Breast epithelium (tissue), 4 donors: ENCODE results near the gene PDE6H. TPM values are rescaled to one million over a fixed set of nuclear protein-coding genes. Genes with fewer than 3 reads are reported as not detected.

ENCODE experiments used
- DNase-seq, 2 donors: peaks; one replicate each; pipeline ENCODE4 v3.0.0-alpha.2; 2019; ENCODE audit warnings: low spot score in 2 of 2
- H3K27ac ChIP-seq, 2 donors: fragments of 200-600 bp; sonication (generic) in 1 of 2; one replicate each; pipeline ENCODE4 v1.5.1; 2016 to 2019; ENCODE audit warnings: mild to moderate bottlenecking in 1 of 2
- H3K27me3 ChIP-seq, 2 donors: fragments of 200-600 bp; sonication (generic) in 1 of 2; one replicate each; pipeline versions ENCODE4 v1.5.1 to v1.6.0; 2017 to 2019; ENCODE audit warnings: control low read depth in 1 of 2, mild to moderate bottlenecking in 1 of 2
- H3K36me3 ChIP-seq: fragments of 200-600 bp; one replicate; pipeline ENCODE4 v1.5.1; 2019
- H3K4me1 ChIP-seq, 2 donors: fragments of 200-600 bp; sonication (generic); one replicate each; pipeline ENCODE4 v1.5.1; 2016 to 2019; ENCODE audit warnings: control low read depth in 1 of 2
- H3K4me3 ChIP-seq, 3 donors: fragments of 200-600 bp; sonication (generic); 1 replicate in 2 of 3; 2 replicates in 1 of 3; pipeline ENCODE4 v1.5.1; 2016 to 2019; ENCODE audit warnings: mild to moderate bottlenecking in 3 of 3, moderate library complexity in 2 of 3
- H3K9me3 ChIP-seq, 2 donors: fragments of 200-600 bp; sonication (generic) in 1 of 2; one replicate each; pipeline ENCODE4 v1.5.1; 2016 to 2019; ENCODE audit warnings: control low read depth in 1 of 2
- CTCF ChIP-seq, 3 donors: fragments of 450-650 bp; IDR thresholded peaks; one replicate each; pipeline ENCODE4 v1.5.1; 2016 to 2017; ENCODE audit warnings: antibody characterized with exemption in 3 of 3, mild to moderate bottlenecking in 3 of 3, moderate library complexity in 3 of 3
- POLR2A ChIP-seq: fragments of 450-650 bp; IDR thresholded peaks from one replicate; pipeline ENCODE4 v1.6.1; 2016; ENCODE audit warnings: antibody characterized with exemption, mild to moderate bottlenecking, moderate library complexity
- POLR2AphosphoS5 ChIP-seq, 3 donors: sonication (generic); formaldehyde crosslinking; IDR thresholded peaks; one replicate each; pipeline ENCODE4 v1.6.1; 2017; ENCODE audit warnings: antibody characterized with exemption in 3 of 3
- intact Hi-C: fragments of 100-400 bp; cut with DNase I; formaldehyde crosslinking; loops from one replicate; pipeline ENCODE4 v1.15.1; 2023; ENCODE audit warnings: low total_unique reads
- total RNA-seq, 3 donors: library from RNA; depleted of rRNA; stranded (reverse); fragments of >200 nt; gene quantifications; one replicate each; pipeline ENCODE4 v1.1.0, GENCODE V29; 2016

The PDE6H gene
- total RNA-seq = not detected

GRCh38 chr12:14972816-14973215 is at the start of gene PDE6H:
Gene PDE6H, plus strand, starts transcription at chr12:14973042. Its CDS starts 4,971 bp downstream, at chr12:14978013.
- Histone ChIP-seq H3K36me3 (no peaks in the 10 kb centered on the region), H3K27me3 (no peaks in the 10 kb centered on the region), H3K27ac (no peak within 1 kb of the TSS), H3K4me1 (no peaks in the 10 kb centered on the region), H3K9me3 (no peaks in the 10 kb centered on the region), H3K4me3 (no peak within 1 kb of the TSS)
- intact Hi-C loops = no loop called here
- no peak for DNase-seq
- TF ChIP-seq CTCF (IDR thresholded peaks at IDR 0.05) (no peak), POLR2A (no peak), POLR2AphosphoS5 (IDR thresholded peaks at IDR 0.05) (no peak)

DNA sequence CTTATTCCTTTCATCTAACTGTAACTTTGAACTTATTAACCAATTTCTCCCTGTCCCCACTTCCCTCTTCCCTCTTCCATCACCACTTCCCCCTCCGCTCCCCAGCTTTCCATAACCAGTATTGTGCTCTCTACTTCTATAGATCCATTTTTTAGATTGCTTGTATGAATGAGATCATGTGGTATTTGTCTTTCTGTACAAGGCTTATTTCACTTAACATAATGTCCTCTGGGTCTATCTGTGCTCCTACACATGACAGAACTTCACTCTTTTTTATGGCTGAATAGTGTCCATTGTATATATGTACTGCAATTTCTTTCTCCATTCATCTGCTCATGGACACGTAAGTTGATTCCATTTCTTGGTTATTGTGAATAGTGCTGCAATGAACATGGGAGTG is 48.9 kb upstream of the PDE6H start:
- Histone ChIP-seq H3K27me3 (no peaks in the 10 kb centered on the region), H3K4me3 (no peak overlapping the region), H3K27ac (no peak overlapping the region), H3K4me1 (peaks cover 4 to 6% of the 10 kb centered on the region in 2 donors), H3K9me3 (no peaks in the 10 kb centered on the region), H3K36me3 (no peaks in the 10 kb centered on the region)
- intact Hi-C loops = no loop called here
- no peak for DNase-seq
- TF ChIP-seq CTCF (IDR thresholded peaks at IDR 0.05) (no peak), POLR2AphosphoS5 (IDR thresholded peaks at IDR 0.05) (no peak), POLR2A (no peak)

DNA sequence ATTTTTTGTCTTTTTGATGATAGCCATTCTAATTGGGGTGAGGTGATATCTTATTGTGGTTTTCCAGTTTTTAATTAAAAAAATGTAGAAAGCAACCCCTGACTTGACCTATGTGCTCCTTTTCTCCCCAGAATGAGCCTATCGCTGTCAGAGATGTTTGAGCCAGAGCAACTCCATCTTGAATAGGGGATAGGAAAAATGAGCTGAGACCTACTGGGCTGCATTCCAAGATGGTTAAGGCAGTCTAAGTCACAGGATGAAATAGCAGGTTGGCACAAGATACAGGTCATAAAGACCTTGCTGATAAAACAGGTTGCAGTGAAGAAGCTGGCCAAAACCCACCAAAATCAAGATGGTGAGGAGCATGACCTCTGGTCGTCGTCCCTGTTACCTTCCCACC is 48.3 kb upstream of the PDE6H start:
- H3K4me3 ChIP-seq = no peak overlapping the region
- no peaks in the 10 kb centered on the region for H3K36me3 ChIP-seq
- TF ChIP-seq POLR2AphosphoS5 (IDR thresholded peaks at IDR 0.05) (no peak), POLR2A (no peak)
- intact Hi-C loops = no loop called here
- H3K27me3 ChIP-seq = no peaks in the 10 kb centered on the region
- no peaks in the 10 kb centered on the region for H3K9me3 ChIP-seq
- H3K4me1 ChIP-seq = peaks cover 4 to 6% of the 10 kb centered on the region in 2 donors
- no peak overlapping the region for H3K27ac ChIP-seq
- DNase-seq = no peak

GRCh38 chr12:14927267-14927666 is 45.6 kb upstream of the PDE6H start:
- Histone ChIP-seq H3K4me1 (peaks cover 4 to 6% of the 10 kb centered on the region in 2 donors), H3K36me3 (no peaks in the 10 kb centered on the region), H3K9me3 (no peaks in the 10 kb centered on the region), H3K4me3 (no peak overlapping the region), H3K27ac (no peak overlapping the region), H3K27me3 (no peaks in the 10 kb centered on the region)
- no peak for TF ChIP-seq POLR2AphosphoS5 (IDR thresholded peaks at IDR 0.05)
- no peak for TF ChIP-seq POLR2A
- TF ChIP-seq CTCF (IDR thresholded peaks at IDR 0.05) = no peak
- intact Hi-C loops = no loop called here
- no peak for DNase-seq

DNA sequence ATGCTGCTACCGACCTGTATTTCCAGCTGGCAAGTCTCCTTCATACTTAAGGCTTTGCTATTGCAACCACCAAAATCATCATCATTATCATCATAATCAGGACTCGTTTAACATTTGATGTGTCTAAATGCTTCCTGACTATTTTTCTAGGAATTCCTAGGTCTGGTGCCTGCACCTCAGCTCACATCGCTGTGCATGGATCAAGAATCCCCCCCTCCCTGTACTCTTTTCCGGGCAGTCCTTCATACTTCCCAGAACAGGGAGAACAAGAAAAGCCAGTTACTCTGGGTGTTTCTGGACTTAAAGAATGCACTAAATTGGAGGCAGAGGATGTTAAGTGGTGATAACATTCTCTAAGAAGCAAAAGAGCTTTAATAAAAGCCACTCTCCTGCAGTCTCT is 43.9 kb upstream of the PDE6H start:
- H3K36me3 ChIP-seq = no peaks in the 10 kb centered on the region
- H3K9me3 ChIP-seq = no peaks in the 10 kb centered on the region
- H3K4me3 ChIP-seq = peak overlapping the region in 2 of 3 donors; percentile 10 to 26
- peak overlapping the region; percentile 7 to 31 for H3K27ac ChIP-seq
- intact Hi-C loops = no loop called here
- H3K4me1 ChIP-seq = peaks cover 4 to 6% of the 10 kb centered on the region in 2 donors
- H3K27me3 ChIP-seq = no peaks in the 10 kb centered on the region
- peak in 2 of 3 donors; percentile 56 to 83 for TF ChIP-seq POLR2AphosphoS5 (IDR thresholded peaks at IDR 0.05)
- TF ChIP-seq POLR2A = no peak
- no peak for TF ChIP-seq CTCF (IDR thresholded peaks at IDR 0.05)
- peak in 1 of 2 donors; percentile 49 for DNase-seq

GRCh38 chr12:14930299-14930698 is 42.5 kb upstream of the PDE6H start:
- TF ChIP-seq CTCF (IDR thresholded peaks at IDR 0.05) (peak in 1 of 3 donors; percentile 15), POLR2AphosphoS5 (IDR thresholded peaks at IDR 0.05) (no peak), POLR2A (no peak)
- Histone ChIP-seq H3K36me3 (no peaks in the 10 kb centered on the region), H3K4me3 (no peak overlapping the region), H3K9me3 (no peaks in the 10 kb centered on the region), H3K27me3 (no peaks in the 10 kb centered on the region), H3K27ac (no peak overlapping the region), H3K4me1 (peaks cover 4 to 6% of the 10 kb centered on the region in 2 donors)
- intact Hi-C loops = no loop called here
- DNase-seq = no peak
